Measurements from ENCODE around the gene FAM43A. TPM values are rescaled to one million over a fixed set of nuclear protein-coding genes. Genes with fewer than 3 reads are reported as not detected.

FAM43A gene
- total RNA-seq, 1 experiment from 2014 or later, result 1.8 TPM

DNA sequence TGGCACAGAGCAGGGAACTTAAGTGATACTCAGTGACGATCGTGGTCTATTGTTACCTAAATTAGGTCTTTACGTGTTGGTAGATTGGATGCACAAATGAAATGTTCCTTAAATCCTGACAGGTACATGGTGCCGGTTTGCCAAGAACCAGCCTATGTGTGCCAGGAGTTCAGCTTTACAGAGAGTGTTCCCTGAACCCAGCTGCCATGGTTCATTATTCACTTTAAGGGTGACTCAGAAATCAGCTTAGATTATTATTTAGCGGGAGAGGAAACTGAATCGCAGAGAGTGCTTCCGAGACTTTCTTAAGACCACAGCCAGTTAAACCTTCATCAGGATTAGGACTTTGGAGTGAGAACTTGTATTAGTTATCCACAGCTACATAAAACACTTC is 21.5 kb downstream of the FAM43A start:
- DNase-seq (ENCODE audit: low read depth), result no peak

DNA sequence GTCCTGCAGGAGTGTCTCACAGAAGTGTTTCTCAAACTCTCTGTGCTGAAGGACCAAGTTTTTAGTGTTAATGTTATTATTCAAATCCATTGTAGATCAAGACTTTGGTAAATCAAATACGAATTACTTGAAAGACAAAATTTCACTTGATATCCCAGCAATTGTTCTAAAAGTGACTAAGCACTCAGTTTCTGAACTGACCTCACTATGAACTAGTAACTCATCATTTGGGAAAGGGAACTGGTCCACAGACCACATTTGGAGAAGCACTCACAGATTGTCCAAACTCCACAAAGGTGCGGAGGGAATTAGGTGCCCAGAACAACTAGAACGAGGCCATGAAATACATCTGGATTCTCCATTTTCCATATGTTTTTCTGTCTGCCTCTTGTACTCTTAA is 25.6 kb downstream of the FAM43A start:
- no peak for DNase-seq (ENCODE audit: low read depth)

DNA sequence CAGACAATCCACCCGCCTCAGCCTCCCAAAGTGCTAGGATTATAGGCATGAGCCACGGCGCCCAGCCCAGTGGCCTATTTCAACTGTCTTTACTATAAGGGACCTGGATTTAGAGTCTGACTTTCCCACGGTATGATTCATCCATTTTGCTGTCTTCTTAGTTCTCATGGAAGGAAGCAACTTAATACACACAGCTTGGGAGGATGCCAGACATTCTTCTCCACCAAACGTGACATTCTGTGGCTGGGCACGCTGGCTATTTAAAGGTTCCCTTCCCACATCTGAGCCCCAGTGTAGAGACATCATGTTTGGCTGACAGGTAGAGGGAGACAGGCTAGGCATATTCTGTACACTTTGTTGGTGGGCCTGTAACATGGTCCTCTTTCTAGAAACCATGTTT is 26.2 kb downstream of the FAM43A start:
- peak; percentile 91 for DNase-seq (ENCODE audit: low read depth)

DNA sequence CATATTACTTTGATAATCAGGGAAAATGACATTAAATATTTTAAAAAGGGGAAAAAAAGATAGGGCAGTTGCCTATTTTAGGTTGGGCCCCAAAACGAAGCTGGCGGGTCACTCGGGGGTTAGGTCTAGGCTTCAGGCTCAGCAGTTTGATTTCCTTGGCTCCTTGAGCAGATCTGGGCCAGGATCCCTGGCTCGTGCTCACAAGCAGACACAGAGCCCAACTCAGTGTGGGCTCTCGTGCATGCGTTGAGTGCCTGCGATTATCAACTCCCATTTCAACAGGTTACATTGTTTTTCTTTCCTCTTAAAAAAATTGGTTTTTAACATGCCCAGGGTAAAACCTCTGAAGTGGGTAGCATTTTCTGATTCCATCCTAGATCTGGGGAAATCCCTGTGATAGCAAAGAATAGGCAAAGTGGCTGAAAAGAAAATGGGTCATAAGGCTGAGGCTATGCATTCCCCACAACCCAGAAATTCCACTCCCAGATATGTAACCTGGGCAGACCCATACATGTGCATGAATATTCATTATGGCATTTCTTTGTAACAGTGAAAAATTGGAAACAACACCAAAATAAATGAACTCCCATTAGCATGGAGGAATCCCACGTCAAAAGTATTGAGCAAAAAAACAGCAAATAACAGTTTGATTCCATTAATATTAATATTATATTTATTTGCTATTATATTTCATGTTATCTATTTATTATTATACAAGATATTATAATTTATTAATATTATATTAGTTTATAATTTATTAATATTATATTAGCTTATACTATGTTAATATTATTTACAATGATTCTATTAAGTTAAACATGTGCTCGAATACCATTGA is 27.8 kb downstream of the FAM43A start:
- no peak for DNase-seq (ENCODE audit: low read depth)

DNA sequence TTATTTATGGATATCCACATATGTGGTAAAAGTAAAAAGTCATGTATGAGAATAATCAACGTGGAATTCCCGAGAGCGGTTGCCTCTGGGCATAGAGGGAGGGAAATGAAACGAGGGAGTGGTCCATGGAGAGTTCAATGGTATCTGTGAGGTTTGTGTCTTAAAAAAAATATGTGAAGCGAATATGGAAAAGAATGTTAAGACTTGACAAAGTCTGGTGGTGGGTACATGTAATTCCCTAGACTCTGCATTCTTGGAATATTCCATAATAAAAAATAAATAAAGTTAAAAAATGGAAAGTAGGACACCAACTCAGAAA is 28.4 kb downstream of the FAM43A start:
- no peak for DNase-seq (ENCODE audit: low read depth)

DNA sequence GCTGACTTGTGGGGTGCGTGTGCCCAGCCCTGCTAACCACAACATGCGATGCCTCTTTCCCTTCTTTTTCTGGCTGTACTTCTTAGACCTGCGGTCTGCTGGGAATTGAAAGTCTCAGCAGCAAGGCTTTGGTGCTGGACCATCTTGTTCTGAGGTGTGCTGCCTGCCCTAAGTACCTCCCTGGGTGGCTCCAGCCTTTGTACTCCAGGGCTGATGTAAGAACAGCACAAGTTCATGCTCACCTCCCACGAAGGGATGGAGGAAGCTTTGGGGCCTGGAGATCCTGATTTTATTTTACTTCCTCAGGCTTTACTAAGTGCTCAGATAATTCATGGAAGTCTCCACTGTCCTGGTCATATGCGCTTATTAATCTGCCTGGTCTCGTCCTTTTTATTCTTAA is 28.9 kb downstream of the FAM43A start:
- DNase-seq (ENCODE audit: low read depth), result no peak

DNA sequence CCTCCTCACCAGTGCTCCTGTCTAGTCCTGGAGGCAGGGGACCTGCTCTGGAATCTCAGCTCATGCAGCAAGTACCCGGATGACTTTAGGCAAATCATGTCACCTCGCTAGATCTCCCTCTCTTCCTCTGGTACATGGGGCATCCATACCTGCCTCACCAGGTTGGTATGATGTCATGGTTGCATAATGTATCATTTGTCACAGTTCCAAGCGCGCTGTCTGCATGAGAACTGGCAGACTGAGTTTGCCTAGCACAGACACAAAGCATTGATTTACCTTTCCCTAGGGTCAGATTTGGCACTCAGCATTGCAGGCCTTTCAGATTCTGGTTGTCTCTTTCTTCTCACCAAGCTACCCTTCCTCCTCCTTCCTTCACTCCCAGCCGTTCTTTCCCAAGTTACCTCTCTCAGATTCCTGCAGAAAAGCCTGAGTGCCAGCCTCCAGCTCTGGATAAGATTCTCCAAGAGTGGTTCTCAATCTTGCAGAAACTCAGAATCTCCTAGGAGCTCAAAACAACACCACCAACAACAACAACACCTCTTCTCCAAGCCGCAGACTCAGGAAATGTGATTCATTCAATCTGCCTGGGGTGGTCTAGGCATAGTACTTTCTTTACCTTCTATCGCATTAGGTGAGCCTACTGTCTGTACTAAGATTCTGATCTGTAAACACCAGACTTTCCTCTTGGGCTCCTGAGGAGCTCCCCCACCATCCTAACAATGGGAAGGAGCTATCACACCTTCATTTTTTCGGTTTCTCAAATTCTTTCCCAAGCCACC is 29.5 kb downstream of the FAM43A start:
- DNase-seq (ENCODE audit: low read depth), result no peak

DNA sequence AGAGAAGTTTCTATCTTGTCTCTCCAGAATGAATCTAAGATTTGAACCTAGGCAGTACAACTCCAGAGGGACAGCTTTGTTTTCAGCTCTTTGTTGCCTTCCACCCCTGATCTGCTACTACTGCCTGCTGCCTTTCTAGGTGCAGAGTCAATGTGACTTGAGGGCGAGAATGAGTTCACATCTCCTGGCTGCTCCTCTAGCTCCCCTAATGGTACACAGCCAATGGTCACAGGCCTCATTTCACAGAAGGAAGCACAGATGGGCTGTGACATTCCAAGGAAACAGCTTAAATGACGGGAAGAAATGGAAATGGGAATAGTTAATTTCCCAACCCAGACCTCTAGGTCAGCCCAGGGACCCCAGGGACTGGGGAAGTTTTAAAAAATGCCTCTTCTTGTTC is 32.4 kb downstream of the FAM43A start:
- DNase-seq (ENCODE audit: low read depth), result no peak

DNA sequence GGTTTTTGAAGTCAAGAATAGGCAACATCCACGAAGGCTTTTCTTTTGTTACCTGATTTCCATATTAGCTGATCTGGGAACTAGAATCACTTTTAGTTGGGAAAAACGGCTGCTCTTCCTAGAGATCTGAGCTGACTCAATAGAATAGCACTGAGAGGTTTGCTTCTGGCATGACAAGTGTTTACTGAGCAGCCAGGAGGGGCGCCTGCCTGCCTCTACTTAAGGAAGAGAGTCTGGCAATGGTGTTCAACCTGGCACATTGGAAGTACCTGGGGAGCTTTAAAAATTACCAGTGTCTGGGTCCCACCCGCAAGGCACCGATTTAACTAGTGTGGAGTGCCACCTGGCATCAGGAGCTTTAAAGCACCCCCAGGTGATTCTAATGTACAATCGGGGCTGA is 34.4 kb downstream of the FAM43A start:
- no peak for DNase-seq (ENCODE audit: low read depth)

DNA sequence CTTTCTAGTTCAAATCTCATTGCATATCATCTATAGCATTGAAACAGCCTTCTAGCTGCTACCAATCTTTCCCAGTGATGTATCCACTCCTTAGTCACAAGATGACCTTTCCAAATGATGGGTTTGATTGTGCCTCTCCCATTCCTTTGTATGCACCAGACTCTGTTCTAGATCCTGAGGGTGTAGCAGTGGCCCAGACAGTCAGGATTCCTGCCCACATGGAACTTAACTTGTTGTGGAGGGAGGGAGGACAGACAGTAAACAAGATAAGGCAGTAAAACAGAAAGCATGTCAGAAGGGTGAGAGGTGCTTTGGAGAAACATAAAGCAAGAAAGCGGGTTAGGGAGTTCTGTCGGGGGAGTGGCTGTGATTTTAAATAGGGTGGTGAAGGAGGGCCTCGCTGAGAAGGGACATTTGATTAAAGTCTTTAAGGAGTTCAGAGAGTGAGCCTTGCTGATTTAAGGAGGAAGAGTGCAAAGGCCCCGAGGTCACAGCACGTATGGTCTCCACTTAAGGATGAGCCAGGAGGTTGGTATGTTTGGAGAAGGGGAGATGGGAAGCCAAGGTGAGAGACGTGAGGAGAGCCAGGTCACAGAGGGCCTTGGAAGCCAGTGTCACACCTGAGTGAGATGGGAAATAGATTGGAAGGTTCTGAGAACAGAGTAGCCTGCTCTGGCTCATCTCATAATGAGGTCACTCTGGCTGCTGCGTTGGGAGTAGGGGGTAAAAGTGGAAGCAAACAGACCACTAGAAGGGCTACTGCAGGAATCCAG is 38.3 kb downstream of the FAM43A start:
- DNase-seq (ENCODE audit: low read depth), result no peak

DNA sequence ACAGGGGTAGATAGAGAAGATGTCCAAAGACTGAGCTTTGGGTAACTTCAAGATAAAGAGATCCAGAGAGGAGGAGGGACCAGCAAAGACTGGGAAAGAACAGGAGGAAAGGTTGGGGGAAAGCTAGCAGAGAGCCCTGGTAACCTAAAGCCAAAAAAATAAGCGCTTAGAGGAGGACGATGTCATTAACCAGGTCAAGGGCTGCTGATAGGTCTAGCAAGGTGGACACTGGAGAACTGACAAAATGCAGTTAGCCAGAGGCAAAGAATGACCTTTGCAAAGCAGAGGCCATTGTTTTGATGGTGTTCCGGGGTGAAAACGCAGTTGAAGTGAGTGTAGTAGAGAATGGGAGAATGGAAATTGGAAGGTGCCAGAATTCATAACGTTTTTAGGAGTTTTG is 39.7 kb downstream of the FAM43A start:
- no peak for DNase-seq (ENCODE audit: low read depth)

DNA sequence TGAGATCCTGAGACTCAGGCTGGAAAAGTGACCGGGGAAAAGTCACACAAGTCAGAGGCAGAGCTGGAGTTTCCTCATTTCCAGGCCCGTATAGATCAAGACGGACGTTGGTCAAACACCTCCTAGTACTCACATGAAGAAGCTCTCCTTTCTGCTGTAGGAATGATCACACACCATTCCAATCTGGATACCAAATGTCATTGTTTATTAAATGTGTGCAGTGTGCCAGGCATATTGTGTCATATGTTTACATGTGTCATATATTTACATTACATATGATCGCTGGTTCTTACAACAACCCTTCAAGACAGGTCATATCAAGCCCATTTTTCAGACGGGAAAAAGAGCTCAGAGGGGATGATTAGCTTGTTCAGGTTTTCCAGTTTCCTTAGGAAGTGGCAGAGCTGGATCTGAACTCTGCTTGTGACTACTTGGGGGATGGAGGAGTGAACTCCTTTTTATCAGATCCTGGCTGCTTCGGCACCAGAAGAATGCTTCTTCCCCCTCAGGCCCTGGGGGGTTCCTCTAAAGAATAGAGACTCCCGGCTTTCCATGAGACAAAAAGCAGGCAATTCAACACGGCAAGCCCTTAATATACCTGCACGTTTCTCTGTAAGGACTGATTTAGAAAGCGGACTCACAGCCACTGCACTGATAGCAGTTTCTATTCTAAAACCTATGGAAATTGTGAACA is 41.9 kb downstream of the FAM43A start:
- DNase-seq (ENCODE audit: low read depth), result no peak

DNA sequence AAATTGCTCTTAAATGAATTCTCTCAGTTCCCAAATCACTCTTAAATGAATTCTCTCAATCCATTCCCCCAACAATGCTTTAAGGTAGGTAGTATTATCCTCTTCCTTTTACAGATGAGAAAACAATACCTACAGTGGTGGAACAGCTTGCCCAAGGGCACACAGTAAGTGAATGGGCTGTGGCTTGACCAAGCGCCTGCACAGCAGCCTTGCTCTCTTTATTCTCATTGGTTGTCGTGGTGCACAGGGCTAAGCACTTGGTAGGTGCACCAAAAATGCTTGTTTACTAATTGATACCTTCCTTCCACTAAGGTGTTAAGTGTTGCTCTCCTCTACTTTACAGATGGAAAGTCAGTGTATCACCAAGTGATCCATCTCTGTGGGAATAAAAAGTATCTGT is 43.3 kb downstream of the FAM43A start:
- DNase-seq (ENCODE audit: low read depth), result no peak

DNA sequence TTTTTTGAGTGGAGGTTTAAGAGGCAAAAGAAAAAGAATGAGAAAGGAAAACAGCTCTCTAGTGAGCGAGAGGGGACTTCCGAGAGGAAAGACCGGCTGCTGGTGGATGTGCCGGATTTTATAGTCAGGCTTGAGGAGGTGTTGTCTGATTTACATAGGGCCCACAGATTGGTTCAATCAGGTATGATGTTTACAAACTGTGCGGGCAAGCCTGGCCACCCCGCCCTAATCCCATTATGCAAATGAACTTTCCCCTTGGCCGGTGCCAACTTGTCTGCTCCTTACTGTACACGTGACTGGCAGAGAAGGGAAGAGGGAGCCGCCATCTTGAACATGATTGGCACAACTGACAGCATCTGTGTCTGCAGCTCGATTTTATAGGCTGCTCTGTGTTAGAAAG is 44.7 kb downstream of the FAM43A start:
- no peak for DNase-seq (ENCODE audit: low read depth)

DNA sequence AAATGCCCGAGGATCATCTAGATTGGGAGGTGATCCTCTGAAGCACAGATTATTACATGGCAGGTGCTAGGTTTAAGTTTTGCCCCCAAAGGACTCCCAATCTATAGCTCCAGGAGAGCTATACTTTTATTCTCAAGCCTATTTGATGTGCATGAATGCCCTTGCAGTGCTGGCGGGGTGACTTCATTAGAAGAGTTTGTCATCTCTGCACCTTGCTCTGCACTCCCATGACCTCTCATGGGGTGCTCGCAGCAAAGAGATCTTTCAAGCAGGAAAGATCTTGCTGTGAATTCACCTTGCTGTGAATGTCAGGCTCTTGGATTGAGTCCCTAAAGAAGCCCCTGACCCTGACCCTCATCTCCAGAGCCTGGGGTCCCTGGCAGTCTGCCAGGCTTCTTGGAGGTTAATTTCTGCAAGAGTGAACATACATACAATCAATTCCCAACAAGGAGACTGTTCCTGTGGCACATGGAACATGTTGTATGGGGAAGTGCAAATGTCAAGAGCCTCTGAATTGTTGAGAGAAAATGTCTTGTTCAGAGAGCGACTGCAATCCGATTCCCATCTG is 45.9 kb downstream of the FAM43A start:
- DNase-seq (ENCODE audit: low read depth), result no peak

DNA sequence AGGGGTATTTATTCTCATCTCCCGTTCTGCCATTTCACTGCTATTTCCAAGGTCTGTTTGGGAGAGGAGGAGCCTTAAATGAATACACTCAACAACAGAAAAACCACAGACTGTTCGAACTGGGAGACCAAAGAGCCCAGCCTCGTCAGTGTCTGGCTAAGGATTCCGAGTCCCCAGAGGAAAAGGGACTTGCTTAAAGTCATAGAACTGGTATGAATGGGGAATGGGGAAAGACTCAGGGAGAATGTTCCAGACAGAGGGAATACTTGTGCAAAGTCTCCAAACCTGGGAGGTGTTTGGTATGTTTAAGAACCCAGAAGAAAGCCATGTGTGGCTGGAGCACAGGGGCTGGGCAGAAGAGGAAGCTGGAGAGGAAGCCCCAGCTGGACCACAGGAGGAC is 46.9 kb downstream of the FAM43A start:
- DNase-seq (ENCODE audit: low read depth), result no peak

DNA sequence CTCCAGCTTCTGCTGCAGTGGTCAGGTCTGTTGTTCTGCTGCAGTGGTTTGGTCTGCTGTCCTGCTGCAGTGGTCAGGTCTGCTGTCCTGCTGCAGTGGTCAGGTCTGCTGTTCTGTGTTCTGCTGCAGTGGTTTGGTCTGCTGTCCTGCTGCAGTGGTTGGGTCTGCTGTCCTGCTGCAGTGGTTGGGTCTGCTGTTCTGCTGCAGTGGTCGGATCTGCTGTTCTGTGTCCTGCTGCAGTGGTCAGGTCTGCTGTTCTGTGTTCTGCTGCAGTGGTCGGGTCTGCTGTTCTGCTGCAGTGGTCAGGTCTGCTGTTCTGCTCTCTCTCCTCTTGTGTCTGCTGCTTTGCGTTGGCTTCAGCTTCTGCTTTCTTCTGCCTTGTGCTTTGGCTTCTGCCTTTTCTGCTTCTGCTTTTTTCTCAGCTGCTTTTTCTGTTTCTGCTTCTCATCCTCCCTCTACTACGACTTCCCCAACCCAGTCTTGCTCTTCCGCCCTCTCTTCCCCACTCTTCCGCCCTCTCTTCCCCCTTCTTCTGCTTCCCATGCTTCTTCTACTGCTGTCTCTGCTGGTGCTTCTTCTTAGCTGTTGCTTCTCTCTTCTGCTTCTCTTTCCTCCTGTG is 50.7 kb downstream of the FAM43A start:
- no peak for DNase-seq (ENCODE audit: low read depth)

DNA sequence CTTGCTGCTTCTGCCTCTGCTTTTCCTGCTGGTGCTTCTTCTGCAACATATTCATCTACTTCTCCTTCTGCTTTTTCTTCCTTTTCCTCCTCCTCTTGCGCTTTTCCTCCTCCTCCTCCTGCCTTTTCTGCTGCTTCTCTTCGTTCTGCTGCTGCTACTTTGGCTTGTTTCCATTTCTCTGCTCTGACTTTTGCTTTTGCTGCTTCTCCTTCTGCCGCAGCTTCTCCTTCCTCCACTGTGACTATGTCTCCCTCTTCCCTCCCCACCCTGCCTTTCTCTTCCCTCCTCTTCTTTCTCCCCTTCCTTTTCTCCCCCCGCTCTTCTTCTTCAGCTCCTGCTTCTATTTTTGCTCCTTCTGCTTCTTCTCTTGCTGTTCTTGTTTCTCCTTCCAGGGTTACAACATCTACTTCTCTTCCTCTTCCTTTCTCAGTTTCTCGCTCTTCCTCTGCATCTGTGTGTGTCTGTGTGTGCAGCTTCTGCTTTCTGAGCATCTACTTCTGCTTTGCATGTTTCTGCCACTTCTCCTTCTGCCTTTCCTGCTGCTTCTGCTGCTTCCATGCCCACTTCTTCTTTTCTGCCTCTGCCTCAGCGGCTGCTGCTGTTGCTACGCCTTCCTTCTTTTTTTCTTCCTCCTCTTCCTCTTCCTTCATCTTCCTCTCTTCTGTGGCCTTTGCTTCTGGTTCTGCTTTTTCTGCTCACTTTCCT is 51.4 kb downstream of the FAM43A start:
- no peak for DNase-seq (ENCODE audit: low read depth)

Data from LHCN-M2 (cell line).